Karpas-422 (cell line): ENCODE data around the gene LAMB1. TPM values are rescaled to one million over a fixed set of nuclear protein-coding genes. Genes with fewer than 3 reads are reported as not detected.

Source experiments
- DNase-seq: peaks from one replicate; pipeline ENCODE4 v3.0.0-alpha.2; 2015
- H2AFZ ChIP-seq: fragments of 200-600 bp; sonication (generic); 2 replicates; pipeline ENCODE4 v1.6.1; 2014; ENCODE audit warnings: antibody characterized with exemption, low read length, mixed read lengths
- H3K27ac ChIP-seq: fragments of 200-600 bp; sonication (generic); 2 replicates; pipeline ENCODE4 v1.5.1; 2014; ENCODE audit warnings: mild to moderate bottlenecking, low read length, moderate library complexity
- H3K27me3 ChIP-seq: fragments of 200-600 bp; sonication (generic); 2 replicates; pipeline ENCODE4 v1.6.1; 2014; ENCODE audit warnings: low read length, mixed read lengths
- H3K36me3 ChIP-seq: fragments of 200-600 bp; sonication (generic); 2 replicates; pipeline ENCODE4 v1.6.1; 2014; ENCODE audit warnings: low read length, mixed read lengths; ENCODE audit not compliant: insufficient read depth
- H3K4me1 ChIP-seq: fragments of 200-600 bp; sonication (generic); 2 replicates; pipeline ENCODE4 v1.6.1; 2014; ENCODE audit warnings: mild to moderate bottlenecking, low read length, mixed read lengths
- H3K4me2 ChIP-seq: fragments of 200-600 bp; sonication (generic); 2 replicates; pipeline ENCODE4 v1.6.1; 2014; ENCODE audit warnings: low read length, low read depth, mild to moderate bottlenecking; ENCODE audit not compliant: poor library complexity, severe bottlenecking
- H3K4me3 ChIP-seq: fragments of 200-600 bp; sonication (generic); 2 replicates; pipeline ENCODE4 v1.5.1; 2014; ENCODE audit warnings: mild to moderate bottlenecking, antibody characterized with exemption, low read length, mixed read lengths
- H3K79me2 ChIP-seq: fragments of 200-600 bp; sonication (generic); 2 replicates; pipeline ENCODE4 v1.6.1; 2014; ENCODE audit warnings: mild to moderate bottlenecking, low read length, mixed read lengths
- H3K9ac ChIP-seq: fragments of 200-600 bp; sonication (generic); 2 replicates; pipeline ENCODE4 v1.6.0; 2014; ENCODE audit warnings: low read length
- H3K9me2 ChIP-seq: fragments of 200-600 bp; sonication (generic), shearing (Covaris generic); replicated peaks from 2 replicates; pipeline ENCODE4 v1.6.0; 2014; ENCODE audit warnings: mild to moderate bottlenecking, low read length, moderate library complexity; ENCODE audit not compliant: insufficient read depth
- H3K9me3 ChIP-seq: fragments of 300-700, 200-600 bp; sonication (generic); 2 replicates; pipeline ENCODE4 v1.6.1; 2014; ENCODE audit warnings: low read length, mixed read lengths
- H4K20me1 ChIP-seq: fragments of 200-600 bp; sonication (generic); 2 replicates; pipeline ENCODE4 v1.6.1; 2014; ENCODE audit warnings: mild to moderate bottlenecking, antibody characterized with exemption, low read length, low read depth; ENCODE audit not compliant: insufficient read depth
- total RNA-seq: library from RNA; depleted of rRNA; stranded (reverse); fragments of >200 nt; shearing (Covaris generic); gene quantifications from 2 replicates; pipeline ENCODE4 v1.2.3, GENCODE V29; 2014; ENCODE audit warnings: low replicate concordance

Gene LAMB1
- total RNA-seq, 1 experiment from 2014 or later: not detected

- H3K36me3 ChIP-seq: no peaks in the 10 kb centered on the region; the same call in 1 of the 2 replicates
- H3K4me1 ChIP-seq: no peaks in the 10 kb centered on the region
- no peak overlapping the region for H3K4me3 ChIP-seq
- no peaks in the 10 kb centered on the region for H3K27me3 ChIP-seq
- no peak for DNase-seq
- H3K4me2 ChIP-seq: no peak overlapping the region
- no peak overlapping the region for H3K27ac ChIP-seq
- no peak overlapping the region for H2AFZ ChIP-seq
- no peaks in the 10 kb centered on the region for H3K9me2 ChIP-seq
- no peaks in the 10 kb centered on the region for H3K79me2 ChIP-seq
- H3K9ac ChIP-seq: no peak overlapping the region
- no peaks in the 10 kb centered on the region for H4K20me1 ChIP-seq
- H3K9me3 ChIP-seq: no peaks in the 10 kb centered on the region
These were observed 63.1 kb downstream of the LAMB1 start for GRCh38 chr7:107939573-107940489.

GRCh38 chr7:107938456-107939250 lies 64.3 kb downstream of the LAMB1 start:
- Histone ChIP-seq H4K20me1 (no peaks in the 10 kb centered on the region), H3K9me3 (no peaks in the 10 kb centered on the region), H3K4me2 (no peak overlapping the region), H3K27me3 (no peaks in the 10 kb centered on the region), H3K9ac (no peak overlapping the region), H3K9me2 (no peaks in the 10 kb centered on the region), H3K4me3 (no peak overlapping the region), H3K36me3 (no peaks in the 10 kb centered on the region; the same call in 1 of the 2 replicates), H3K4me1 (no peaks in the 10 kb centered on the region), H2AFZ (no peak overlapping the region), H3K27ac (no peak overlapping the region), H3K79me2 (no peaks in the 10 kb centered on the region)
- no peak for DNase-seq

DNA sequence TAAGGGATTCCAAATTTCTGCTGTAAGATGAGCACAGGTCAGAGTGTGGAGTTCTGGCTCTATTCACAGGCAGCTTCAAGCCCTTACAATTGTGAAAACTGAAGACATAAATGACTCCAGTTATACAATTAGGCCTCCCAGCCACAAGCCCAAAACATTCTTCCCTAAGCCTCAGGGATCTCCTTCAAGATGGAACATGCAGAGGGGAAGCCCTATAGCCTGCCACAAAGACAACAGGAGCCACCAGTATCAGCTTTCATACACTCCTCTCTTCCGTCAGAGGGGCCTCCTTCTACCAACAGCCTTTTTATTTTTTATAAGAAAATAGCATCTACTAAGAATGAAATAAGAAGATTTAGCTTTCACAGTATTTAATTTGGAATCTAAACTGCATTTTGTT lies 65.4 kb downstream of the LAMB1 start:
- Histone ChIP-seq H3K27ac (no peak overlapping the region), H3K4me1 (no peaks in the 10 kb centered on the region)

DNA sequence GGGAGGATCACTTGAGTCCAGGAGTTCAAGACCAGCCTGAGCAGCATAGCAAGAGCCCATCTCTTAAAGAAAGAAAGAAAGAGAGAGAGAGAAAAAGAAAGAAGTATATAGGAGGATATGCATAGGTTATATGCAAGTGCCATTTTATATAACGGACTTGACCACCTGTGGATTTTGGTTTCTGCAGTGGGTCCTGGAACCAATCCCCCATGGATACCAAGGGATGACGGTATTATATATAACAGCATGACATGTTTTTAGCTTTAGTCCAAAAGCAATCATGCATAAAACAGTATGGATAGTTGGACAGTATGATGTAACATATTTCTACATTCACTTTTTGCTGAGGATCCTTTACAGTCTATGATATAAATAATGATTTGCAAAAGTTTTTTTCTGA lies 66.6 kb downstream of the LAMB1 start:
- H3K27me3 ChIP-seq: no peaks in the 10 kb centered on the region

More for the DNA sequence above, 65.4 kb downstream of the LAMB1 start:
- H3K4me3 ChIP-seq: no peak overlapping the region
- H2AFZ ChIP-seq: no peak overlapping the region
- no peaks in the 10 kb centered on the region for H3K9me2 ChIP-seq
- no peaks in the 10 kb centered on the region for H3K27me3 ChIP-seq
- no peaks in the 10 kb centered on the region for H3K9me3 ChIP-seq
- DNase-seq: no peak
- no peaks in the 10 kb centered on the region; the same call in 1 of the 2 replicates for H3K36me3 ChIP-seq
- no peaks in the 10 kb centered on the region for H3K79me2 ChIP-seq
- no peak overlapping the region for H3K9ac ChIP-seq
- no peak overlapping the region for H3K4me2 ChIP-seq
- no peaks in the 10 kb centered on the region for H4K20me1 ChIP-seq

DNA sequence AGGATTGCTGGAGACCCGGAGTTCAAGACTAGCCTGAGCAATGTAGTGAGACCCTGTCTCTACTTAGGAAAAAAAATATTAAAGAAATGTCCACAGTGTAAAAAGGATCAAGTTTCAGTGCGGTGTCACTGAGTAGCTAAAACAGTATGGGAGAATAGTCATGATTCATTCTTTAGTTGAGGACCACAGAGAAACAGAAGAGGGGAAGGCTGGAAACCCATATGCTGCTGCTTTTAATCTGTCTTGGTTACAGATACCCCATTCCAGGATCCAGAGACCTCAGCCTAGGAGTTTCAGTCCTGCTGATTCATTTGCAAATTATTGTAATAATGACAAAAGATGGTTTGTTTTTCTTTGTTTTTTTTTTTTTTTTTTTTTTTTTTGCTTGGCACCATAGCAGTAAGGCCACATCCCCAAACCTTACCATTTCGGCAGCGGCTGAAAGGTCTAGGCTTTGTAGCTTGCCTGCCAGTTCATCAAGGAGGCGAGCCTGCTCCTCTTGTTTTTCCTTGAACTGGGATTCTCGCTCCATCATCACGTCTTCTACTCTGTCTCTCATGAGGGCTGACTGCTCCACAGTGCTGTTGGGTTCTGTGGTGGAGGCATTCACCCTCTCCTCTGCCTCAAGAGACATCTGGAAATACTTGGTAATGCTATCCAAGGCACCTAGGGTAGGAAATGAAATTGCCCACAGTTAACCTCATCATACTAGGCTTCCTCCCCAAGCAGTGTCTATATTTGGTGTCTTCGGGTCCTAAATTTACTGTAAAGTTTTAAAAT lies 67.8 kb downstream of the LAMB1 start:
- Histone ChIP-seq H3K36me3 (peaks cover 2% of the 10 kb centered on the region), H2AFZ (no peak overlapping the region), H3K9me3 (no peaks in the 10 kb centered on the region), H3K4me1 (no peaks in the 10 kb centered on the region), H3K4me3 (no peak overlapping the region), H3K27ac (no peak overlapping the region), H4K20me1 (no peaks in the 10 kb centered on the region), H3K27me3 (no peaks in the 10 kb centered on the region), H3K79me2 (no peaks in the 10 kb centered on the region), H3K9ac (no peak overlapping the region), H3K4me2 (no peak overlapping the region), H3K9me2 (no peaks in the 10 kb centered on the region)
- DNase-seq: no peak

More for the DNA sequence above, 66.6 kb downstream of the LAMB1 start:
- H3K27ac ChIP-seq: no peak overlapping the region
- H3K4me1 ChIP-seq: no peaks in the 10 kb centered on the region
- no peaks in the 10 kb centered on the region for H3K79me2 ChIP-seq
- H3K4me2 ChIP-seq: no peak overlapping the region
- H3K9me2 ChIP-seq: no peaks in the 10 kb centered on the region
- no peak overlapping the region for H3K9ac ChIP-seq
- H3K9me3 ChIP-seq: no peaks in the 10 kb centered on the region
- no peak overlapping the region for H3K4me3 ChIP-seq
- H4K20me1 ChIP-seq: no peaks in the 10 kb centered on the region
- no peaks in the 10 kb centered on the region; the same call in none of the 2 replicates for H3K36me3 ChIP-seq
- no peak for DNase-seq
- H2AFZ ChIP-seq: no peak overlapping the region

DNA sequence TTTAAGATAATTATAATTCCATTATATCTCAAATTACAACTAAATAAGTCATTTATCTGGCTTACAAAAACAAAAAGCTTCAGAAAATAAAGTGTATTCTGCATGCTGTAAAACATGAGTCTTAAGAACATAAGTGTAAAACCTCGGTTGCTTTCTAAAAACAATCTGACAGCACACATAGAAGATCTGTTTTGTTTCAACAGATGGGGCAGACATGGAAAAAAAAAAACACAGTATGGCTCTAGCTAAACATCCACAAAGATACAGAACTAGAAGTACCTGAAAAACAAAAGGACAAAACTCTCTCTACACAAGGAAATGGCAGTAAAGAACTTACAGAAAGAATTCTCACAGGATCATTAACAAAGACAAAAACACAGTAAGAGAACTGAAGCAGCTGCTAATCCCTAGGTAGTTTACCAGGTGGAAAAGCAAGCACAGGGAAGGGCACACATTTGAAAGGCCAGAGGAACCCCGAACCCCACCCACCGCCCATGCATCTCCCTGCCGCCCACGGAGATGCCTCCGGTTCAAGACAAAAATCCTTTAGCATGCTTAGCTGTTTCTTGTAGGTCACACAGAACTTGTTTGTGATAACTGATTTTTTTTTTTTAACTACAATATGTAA lies 69.5 kb downstream of the LAMB1 start:
- Histone ChIP-seq H3K79me2 (no peaks in the 10 kb centered on the region), H3K4me3 (no peak overlapping the region), H3K9ac (no peak overlapping the region), H4K20me1 (no peaks in the 10 kb centered on the region), H3K9me2 (no peaks in the 10 kb centered on the region), H3K27me3 (no peaks in the 10 kb centered on the region), H3K4me1 (no peaks in the 10 kb centered on the region), H3K27ac (no peak overlapping the region), H3K9me3 (no peaks in the 10 kb centered on the region), H3K4me2 (no peak overlapping the region), H3K36me3 (peaks cover 2% of the 10 kb centered on the region; the same call in 1 of the 2 replicates), H2AFZ (no peak overlapping the region)
- no peak for DNase-seq

GRCh38 chr7:107932805-107933204 lies 70.2 kb downstream of the LAMB1 start:
- Histone ChIP-seq H3K36me3 (peaks cover 2% of the 10 kb centered on the region; the same call in 1 of the 2 replicates), H3K4me2 (no peak overlapping the region), H4K20me1 (no peaks in the 10 kb centered on the region), H3K27me3 (no peaks in the 10 kb centered on the region), H3K79me2 (no peaks in the 10 kb centered on the region), H3K4me1 (no peaks in the 10 kb centered on the region), H3K27ac (no peak overlapping the region), H3K9ac (no peak overlapping the region), H3K9me3 (no peaks in the 10 kb centered on the region), H3K9me2 (no peaks in the 10 kb centered on the region), H3K4me3 (no peak overlapping the region), H2AFZ (no peak overlapping the region)
- no peak for DNase-seq
